Skin of body (tissue), 2 donors: ENCODE data around the gene MPRIP. TPM values are rescaled to one million over a fixed set of nuclear protein-coding genes. Genes with fewer than 3 reads are reported as not detected.
A peak's percentile ranks its signal among the peaks of the same experiment; 100 is the strongest.

Experiments
- DNase-seq: peaks from one replicate; lab custom pipeline; 2025; lab: John Stamatoyannopoulos, UW
- total RNA-seq: library from RNA; depleted of rRNA; stranded (reverse); fragments of >200 nt; gene quantifications from one replicate; pipeline ENCODE4 v1.2.3, GENCODE V29; 2014

The MPRIP gene
- total RNA-seq, 1 donor from 2014 or later, result 103 TPM

DNA sequence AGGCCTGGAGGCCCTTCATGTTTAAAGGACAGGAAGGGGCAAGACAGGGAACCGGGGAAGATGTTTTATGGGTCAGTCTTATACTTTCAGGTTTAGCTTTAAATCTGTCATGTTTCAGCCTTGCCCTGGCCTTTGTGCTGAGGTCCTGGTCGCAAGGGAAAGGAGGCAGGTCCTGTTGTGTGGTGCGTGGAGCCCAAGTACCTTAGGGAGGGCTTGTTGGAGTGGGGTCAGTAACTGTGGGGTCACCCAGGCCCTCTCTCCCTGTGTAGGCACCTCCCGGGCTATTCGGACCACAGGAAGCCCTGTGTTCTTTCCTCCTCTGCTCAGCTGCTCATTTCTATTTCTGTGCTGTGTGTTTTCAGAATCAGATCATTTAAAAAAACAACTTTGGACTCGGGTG, 42.7 kb downstream of the MPRIP start:
- no peak for DNase-seq

- DNase-seq, result no peak
These were observed 44.3 kb downstream of the MPRIP start for GRCh38 chr17:17086585-17086984.

- no peak for DNase-seq
These were observed 45.3 kb downstream of the MPRIP start for GRCh38 chr17:17087424-17088015.

GRCh38 chr17:17088086-17088485, 45.8 kb downstream of the MPRIP start:
- no peak for DNase-seq

DNA sequence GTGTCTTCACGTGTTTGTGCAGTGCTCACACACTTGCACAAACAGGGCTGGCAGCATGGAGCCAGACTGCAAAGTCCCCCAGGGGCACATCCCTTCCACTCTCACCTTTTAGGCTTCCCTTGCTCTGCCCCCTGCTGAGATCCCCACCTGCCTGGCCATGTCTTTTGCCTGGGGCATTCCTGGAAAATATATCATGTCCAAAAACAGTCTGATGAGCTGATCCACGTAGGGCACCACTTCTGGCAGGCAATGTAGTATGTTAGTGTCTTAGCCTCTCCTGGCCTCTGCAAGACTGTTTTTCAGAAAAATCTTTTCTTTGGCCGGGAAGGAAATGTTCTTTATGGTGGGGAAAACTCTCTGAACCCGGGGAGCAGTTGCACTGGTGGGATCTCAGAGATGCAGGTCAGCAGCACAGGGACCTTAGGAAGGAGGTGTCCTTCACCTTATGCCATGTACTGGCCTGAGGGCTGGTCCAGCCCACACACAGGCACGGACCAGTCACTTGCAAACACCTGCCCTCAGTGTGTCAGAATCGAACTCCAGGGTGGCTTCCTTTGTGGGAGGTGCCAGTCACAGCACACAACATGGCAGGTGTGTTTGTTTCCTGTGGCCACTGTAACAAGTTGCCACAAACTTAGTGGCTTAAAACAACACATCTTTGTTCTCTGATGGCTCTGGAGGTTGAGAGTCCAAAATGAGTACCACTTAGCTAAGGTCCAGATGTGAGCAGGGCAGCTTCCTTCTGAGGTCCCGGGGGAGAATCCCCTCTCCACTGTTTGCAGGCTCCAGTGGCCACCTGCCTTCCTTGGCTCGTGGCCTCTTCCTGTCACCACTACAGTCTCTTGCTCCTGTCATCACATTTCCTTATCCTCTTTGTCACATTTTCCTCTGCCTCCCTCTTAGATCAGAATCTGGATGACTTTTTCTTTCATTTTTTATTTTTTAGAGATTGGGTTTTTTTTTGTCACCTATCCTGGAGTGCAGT, 46.6 kb downstream of the MPRIP start:
- DNase-seq, result no peak

GRCh38 chr17:17089796-17090641, 47.8 kb downstream of the MPRIP start:
- DNase-seq, result no peak

GRCh38 chr17:17090642-17091103, 48.4 kb downstream of the MPRIP start:
- DNase-seq, result no peak

DNA sequence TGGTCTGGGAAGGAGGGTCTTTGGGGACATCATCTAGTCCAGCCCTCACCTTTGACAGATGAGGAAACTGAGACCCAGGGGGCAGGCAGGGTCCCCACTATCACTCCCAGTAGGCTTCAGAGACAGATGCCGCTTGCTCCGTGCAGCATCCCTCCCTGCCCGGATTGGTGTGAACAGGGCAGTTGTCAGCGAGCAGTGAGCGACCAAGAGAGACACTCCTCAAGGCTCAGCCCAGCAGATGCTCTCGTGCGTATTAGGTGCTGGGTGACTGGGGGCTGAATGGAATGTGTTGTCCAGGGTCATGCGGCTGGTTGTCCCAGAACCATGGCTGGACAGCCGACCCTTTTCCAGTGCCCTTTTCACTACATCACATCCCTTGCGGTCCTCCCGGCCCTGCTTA, 49.0 kb downstream of the MPRIP start:
- DNase-seq, result no peak

GRCh38 chr17:17091856-17092756, 49.8 kb downstream of the MPRIP start:
- DNase-seq, result no peak

GRCh38 chr17:17093764-17094163, 51.5 kb downstream of the MPRIP start:
- no peak for DNase-seq

- DNase-seq, result peak; percentile 22
These were observed 54.4 kb downstream of the MPRIP start for GRCh38 chr17:17096438-17097178.

GRCh38 chr17:17097763-17098345, 55.6 kb downstream of the MPRIP start:
- DNase-seq, result no peak

DNA sequence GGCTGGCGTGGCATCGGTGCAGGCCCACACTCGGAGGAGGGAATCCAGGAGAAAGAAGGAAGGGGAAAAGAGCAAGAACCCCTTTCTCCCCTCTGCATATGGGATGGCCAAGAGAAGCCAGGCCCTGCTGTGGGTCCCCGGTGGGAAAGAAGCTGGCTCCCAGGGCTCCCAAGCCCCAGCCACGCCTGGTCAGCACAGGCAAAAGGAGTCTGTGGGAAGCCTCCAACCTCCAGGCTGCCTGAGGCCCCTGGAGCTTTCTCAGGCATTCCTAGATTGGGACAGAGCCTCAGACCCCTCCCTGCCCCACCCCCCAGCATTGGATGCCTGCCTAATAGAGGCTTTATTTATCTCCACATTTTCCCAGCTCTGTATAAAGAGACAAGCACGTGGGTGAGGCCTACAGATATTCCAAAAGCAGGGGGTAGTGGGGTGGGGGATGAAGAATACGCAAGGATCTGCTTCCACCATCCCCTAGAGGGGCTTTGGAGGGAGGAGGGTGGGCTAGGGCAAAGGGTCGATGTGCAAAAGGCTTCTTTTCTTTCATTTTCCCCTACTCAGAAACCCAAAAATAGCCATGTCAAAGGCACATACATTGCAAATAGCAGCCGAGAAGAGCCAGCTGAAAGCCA, 56.4 kb downstream of the MPRIP start:
- DNase-seq, result peak; percentile 80

- DNase-seq, result no peak
These were observed 59.9 kb downstream of the MPRIP start for GRCh38 chr17:17102176-17102575.

- no peak for DNase-seq
These were observed 60.9 kb downstream of the MPRIP start for GRCh38 chr17:17103160-17103559.

DNA sequence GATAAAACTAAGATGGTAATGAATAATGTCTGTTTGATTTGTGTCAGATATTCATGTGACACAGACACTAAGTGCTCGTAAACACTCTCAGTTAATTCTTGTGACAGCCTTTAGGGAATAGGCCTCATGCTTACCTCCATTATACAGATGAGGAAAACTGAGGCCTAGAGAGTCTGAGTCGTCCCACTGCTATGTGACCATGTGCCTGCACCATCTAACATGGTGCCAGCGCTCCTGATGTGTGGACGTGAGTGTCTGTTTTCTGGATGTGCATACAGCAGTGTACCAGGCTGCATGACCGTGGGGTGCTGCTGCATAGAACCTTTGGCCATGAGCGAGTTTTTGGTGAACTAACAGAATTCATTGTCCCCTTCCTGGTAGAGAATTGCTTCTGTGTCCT, 61.8 kb downstream of the MPRIP start:
- DNase-seq, result no peak

DNA sequence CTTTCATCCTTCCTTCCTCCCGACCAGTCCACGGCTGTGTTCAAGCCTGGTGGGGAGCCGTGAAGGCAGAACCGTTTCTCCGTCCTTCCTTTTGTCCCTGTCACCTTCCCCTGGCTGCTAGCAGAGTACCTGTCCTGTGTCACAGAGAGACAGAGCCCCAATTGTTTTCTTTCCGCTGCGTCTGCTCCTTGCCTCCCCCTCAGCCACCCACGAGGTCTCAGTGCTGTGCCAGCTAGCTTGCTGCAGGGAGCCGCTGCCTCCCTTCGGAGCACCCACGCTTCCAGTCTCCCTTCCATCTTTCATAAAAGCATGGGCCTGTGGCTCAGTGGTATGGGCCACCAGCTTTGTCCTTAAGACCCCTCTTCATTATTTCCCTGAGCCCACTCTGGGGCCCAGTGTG, 62.2 kb downstream of the MPRIP start:
- DNase-seq, result no peak

DNA sequence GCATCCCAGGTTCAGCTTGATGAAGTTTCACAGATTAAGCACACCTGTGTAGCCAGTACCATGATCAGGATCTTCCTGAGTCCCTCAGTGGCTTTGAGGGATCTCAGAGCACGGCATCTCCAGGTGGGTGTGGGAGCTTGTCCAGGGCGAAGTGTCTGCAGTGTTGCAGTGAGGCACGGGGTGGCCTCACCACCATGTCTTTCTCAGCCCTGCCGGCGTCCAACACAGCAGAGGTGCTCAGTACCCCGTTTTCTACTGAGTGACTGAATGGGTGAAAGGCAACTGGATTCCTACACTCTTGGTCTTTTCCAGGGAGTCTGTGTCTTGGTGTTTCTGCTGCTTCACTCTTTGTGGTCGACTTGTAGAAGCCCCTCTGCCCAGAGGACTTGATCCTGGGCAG, 63.7 kb downstream of the MPRIP start:
- no peak for DNase-seq

DNA sequence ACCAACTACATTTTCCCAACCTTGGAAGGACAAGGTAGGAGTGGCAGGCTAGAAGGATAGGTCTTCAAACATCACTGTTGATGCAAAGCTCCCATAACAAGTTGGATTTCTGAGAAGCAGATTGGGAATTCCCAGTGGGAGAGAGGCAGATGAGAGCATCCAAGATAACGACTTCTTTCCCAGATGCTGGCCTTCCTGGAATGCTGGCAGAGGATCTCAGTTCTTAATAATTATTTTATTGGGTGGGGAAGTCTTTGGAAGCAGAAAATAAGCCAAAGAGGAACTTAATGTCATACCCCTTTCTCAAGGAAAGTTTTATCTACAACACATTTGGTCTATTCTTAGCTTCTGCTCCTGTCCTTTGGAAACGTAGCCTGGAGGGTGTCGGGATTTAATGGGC, 64.5 kb downstream of the MPRIP start:
- DNase-seq, result peak; percentile 46
